Endothelial cell of umbilical vein (primary cell): ENCODE data around the gene SKI. TPM values are rescaled to one million over a fixed set of nuclear protein-coding genes. Genes with fewer than 3 reads are reported as not detected.

Source experiments
- BruUV-seq: library from RNA; stranded (reverse); fragments of 400-500 nt; replicated peaks from 2 replicates; lab custom pipeline; 2021; lab: Mats Ljungman, UMichigan
- CTCF ChIA-PET: fragments of 300-600, 350-600 bp; sonication (Branson Sonifier 250); formaldehyde crosslinking; loops from one replicate; lab custom pipeline; 2021; ENCODE audit warnings: antibody characterized with exemption, inconsistent platforms; lab: Charles Lee
- POLR2A ChIA-PET: fragments of 300-600, 350-600 bp; sonication (Branson Sonifier 250); formaldehyde crosslinking; loops from one replicate; lab custom pipeline; 2021; ENCODE audit warnings: antibody characterized with exemption, inconsistent platforms; lab: Charles Lee
- DNase-seq: peaks from one replicate; pipeline ENCODE4 v3.0.0-alpha.2; 2011; ENCODE audit warnings: low read depth, low spot score
- FAIRE-seq: peaks from 2 replicates; lab custom pipeline; 2011; peaks lifted over from hg19 to GRCh38; lab: Jason Lieb, UNC
- H2AFZ ChIP-seq: 2 replicates; pipeline ENCODE4 v1.6.0; 2012; ENCODE audit warnings: low read depth, low read length, control low read depth, inconsistent platforms
- H3K27ac ChIP-seq: 2 replicates; pipeline ENCODE4 v1.5.1; 2011; ENCODE audit warnings: low read depth, mild to moderate bottlenecking, control low read depth, low read length, moderate library complexity; ENCODE audit not compliant: insufficient read depth
- H3K27me3 ChIP-seq, 2 experiments: 2 replicates each; pipeline versions ENCODE4 v1.6.0 to v1.6.1; 2011; ENCODE audit warnings: low read length in 2 of 2, mixed read lengths in 1 of 2; ENCODE audit not compliant: control insufficient read depth in 2 of 2, insufficient read depth in 2 of 2
- H3K36me3 ChIP-seq, 2 experiments: 2 replicates in 1 of 2; 3 replicates in 1 of 2; pipeline ENCODE4 v1.5.1; 2011; ENCODE audit warnings: low read length in 2 of 2, mild to moderate bottlenecking in 1 of 2, moderate library complexity in 1 of 2; ENCODE audit not compliant: control insufficient read depth in 2 of 2, insufficient read depth in 2 of 2; ENCODE audit errors: extremely low read depth in 1 of 2
- H3K4me1 ChIP-seq: 3 replicates; pipeline ENCODE4 v1.5.1; 2011; ENCODE audit warnings: mild to moderate bottlenecking, low read length; ENCODE audit not compliant: control insufficient read depth, insufficient read depth; ENCODE audit errors: extremely low read depth
- H3K4me2 ChIP-seq: 2 replicates; pipeline ENCODE4 v1.6.1; 2011; ENCODE audit warnings: low read length, control low read depth, mixed read lengths; ENCODE audit not compliant: insufficient read depth
- H3K4me3 ChIP-seq, 3 experiments: fragments of 200-600 bp in 1 of 3; sonication (generic), shearing (Covaris generic) in 1 of 3; replicated peaks in 1 of 3; 2 replicates each; pipeline ENCODE4 v1.5.1; 2011 to 2016; ENCODE audit warnings: control low read depth in 3 of 3, low read length in 3 of 3, mild to moderate bottlenecking in 2 of 3, inconsistent platforms in 1 of 3, low read depth in 1 of 3, moderate library complexity in 1 of 3; ENCODE audit not compliant: insufficient read depth in 1 of 3
- H3K79me2 ChIP-seq: 2 replicates; pipeline ENCODE4 v1.6.0; 2012; ENCODE audit warnings: low read length, inconsistent platforms; ENCODE audit not compliant: control insufficient read depth, insufficient read depth
- H3K9ac ChIP-seq: replicated peaks from 2 replicates; pipeline ENCODE3; 2011; ENCODE audit warnings: low read length, control low read depth; ENCODE audit not compliant: insufficient read depth; ENCODE audit errors: extremely low read depth
- H3K9me1 ChIP-seq: replicated peaks from 3 replicates; pipeline ENCODE4 v1.6.0; 2011; ENCODE audit warnings: mild to moderate bottlenecking, low read length; ENCODE audit not compliant: control insufficient read depth, insufficient read depth; ENCODE audit errors: extremely low read depth
- H3K9me3 ChIP-seq: replicated peaks from 2 replicates; pipeline ENCODE4 v1.5.1; 2012; ENCODE audit warnings: low read length, inconsistent platforms; ENCODE audit not compliant: control insufficient read depth, insufficient read depth
- H4K20me1 ChIP-seq: replicated peaks from 2 replicates; pipeline ENCODE3; 2011; ENCODE audit warnings: mild to moderate bottlenecking, low read length; ENCODE audit not compliant: control insufficient read depth, insufficient read depth; ENCODE audit errors: extremely low read depth
- CTCF ChIP-seq, 2 donors: IDR thresholded peaks; 1 replicate in 1 of 2; 2 replicates in 1 of 2; pipeline ENCODE4 v1.5.1; 2011; ENCODE audit warnings: low read length in 2 of 2, mild to moderate bottlenecking in 2 of 2, moderate library complexity in 2 of 2, control low read depth in 1 of 2, inconsistent platforms in 1 of 2, low read depth in 1 of 2; ENCODE audit not compliant: insufficient read depth in 1 of 2; ENCODE audit errors: extremely low read depth in 1 of 2
- EZH2 ChIP-seq: IDR thresholded peaks from 2 replicates; pipeline ENCODE4 v1.6.1; 2012; ENCODE audit warnings: borderline replicate concordance, low read depth, mild to moderate bottlenecking, moderate library complexity, low read length, inconsistent platforms; ENCODE audit not compliant: severe bottlenecking
- FOS ChIP-seq: IDR thresholded peaks from 2 replicates; pipeline ENCODE4 v1.6.1; 2011; ENCODE audit warnings: mild to moderate bottlenecking, low read length, moderate library complexity, borderline replicate concordance; ENCODE audit not compliant: insufficient read depth
- GATA2 ChIP-seq: IDR thresholded peaks from 2 replicates; pipeline ENCODE4 v1.7.0; 2011; ENCODE audit warnings: low read depth, mild to moderate bottlenecking, moderate library complexity, mixed read lengths, low read length; ENCODE audit not compliant: insufficient read length, insufficient read depth
- JUN ChIP-seq: IDR thresholded peaks from 2 replicates; pipeline ENCODE4 v1.6.1; 2011; ENCODE audit warnings: borderline replicate concordance, low read depth; ENCODE audit not compliant: insufficient read length, insufficient read depth
- MAX ChIP-seq: IDR thresholded peaks from 2 replicates; pipeline ENCODE4 v1.6.1; 2011; ENCODE audit not compliant: insufficient read depth, insufficient read length
- MYC ChIP-seq: IDR thresholded peaks from one replicate; pipeline ENCODE4 v1.6.1; 2011; ENCODE audit warnings: mild to moderate bottlenecking, low read depth, low read length
- POLR2A ChIP-seq: IDR thresholded peaks from 2 replicates; pipeline ENCODE4 v1.6.1; 2012; ENCODE audit warnings: low read depth, mild to moderate bottlenecking, control low read depth, low read length
- POLR2AphosphoS5 ChIP-seq: IDR thresholded peaks from 2 replicates; pipeline ENCODE4 v1.6.1; 2012; ENCODE audit warnings: low read depth, mild to moderate bottlenecking, control low read depth, low read length, moderate library complexity; ENCODE audit not compliant: insufficient read depth
- dilution Hi-C: fragments of 300-500 bp; cut with MboI; formaldehyde crosslinking; loops from one replicate; pipeline ENCODE4 v1.15.0; 2019; ENCODE audit warnings: low sequenced_read_pairs; ENCODE audit not compliant: extremely low pct_ligation_motif_present
- intact Hi-C: fragments of 100-400 bp; cut with micrococcal nuclease; formaldehyde crosslinking; loops from one replicate; pipeline ENCODE4 v1.10.0; 2022
- polyA plus RNA-seq, 4 experiments: library from polyadenylated mRNA; depleted of rRNA in 3 of 4; stranded (reverse) in 3 of 4; unstranded in 1 of 4; fragments of >200 nt; gene quantifications; 2 replicates each; pipeline versions ENCODE4 v1.2.1 to v1.2.3, GENCODE V29; 2011 to 2012; ENCODE audit warnings: missing spikeins in 1 of 4
- total RNA-seq: library from RNA; stranded (reverse); gene quantifications from 2 replicates; pipeline ENCODE4 v1.2.3, GENCODE V29; 2021

SKI gene
- total and polyA plus RNA-seq, 2 donors (not counting 3 experiments of a cell fraction or from before 2014, with no cell fraction given): 11.6 to 80.3 TPM

GRCh38 chr1:2183937-2184334 lies 44.2 kb upstream of the SKI start:
- FAIRE-seq (no peak), DNase-seq (no peak)
- no peak overlapping the region for H3K27ac ChIP-seq
- no peak overlapping the region for H3K4me3 ChIP-seq
- ChIA-PET CTCF (interaction anchor here (2.6 kb wide), 1 partner anchor 9 kb away, joined by 14 read pairs; no protein-coding TSS in a partner anchor), POLR2A (no interaction called here)
- no peak overlapping the region for H2AFZ ChIP-seq
- intact Hi-C loops: no loop called here
- H4K20me1 ChIP-seq: no peaks in the 10 kb centered on the region
- H3K9ac ChIP-seq: no peak overlapping the region
- no TSS peak for BruUV-seq
- H3K27me3 ChIP-seq: no peaks in the 10 kb centered on the region
- H3K4me1 ChIP-seq: no peaks in the 10 kb centered on the region
- H3K4me2 ChIP-seq: no peak overlapping the region
- H3K9me1 ChIP-seq: no peaks in the 10 kb centered on the region
- H3K36me3 ChIP-seq: no peaks in the 10 kb centered on the region
- H3K79me2 ChIP-seq: no peaks in the 10 kb centered on the region
- TF ChIP-seq GATA2: no peak
- no peak for TF ChIP-seq MAX
- no peak for TF ChIP-seq CTCF (IDR thresholded peaks at IDR 0.05; ENCODE audit: extremely low read depth in 1 of 2, insufficient read depth in 1 of 2, low read depth in 1 of 2, low read length in 2 of 2)
- no peaks in the 10 kb centered on the region for H3K9me3 ChIP-seq
- dilution Hi-C loops: no loop called here

- Histone ChIP-seq H3K36me3 (no peaks in the 10 kb centered on the region), H3K27ac (no peak overlapping the region), H4K20me1 (no peaks in the 10 kb centered on the region), H3K79me2 (no peaks in the 10 kb centered on the region), H3K4me1 (no peaks in the 10 kb centered on the region), H3K9me3 (no peaks in the 10 kb centered on the region), H3K4me3 (no peak overlapping the region), H2AFZ (no peak overlapping the region), H3K9ac (no peak overlapping the region), H3K4me2 (no peak overlapping the region), H3K27me3 (no peaks in the 10 kb centered on the region), H3K9me1 (no peaks in the 10 kb centered on the region)
- no peak for DNase-seq
- intact Hi-C loops (no loop called here), dilution Hi-C loops (no loop called here)
- FAIRE-seq: no peak
- BruUV-seq: no TSS peak
- ChIA-PET CTCF (interaction anchor here (2.6 kb wide), 1 partner anchor 10 kb away, joined by 14 read pairs; no protein-coding TSS in a partner anchor), POLR2A (no interaction called here)
- TF ChIP-seq FOS (no peak), POLR2A (no peak), MAX (no peak), EZH2 (no peak), MYC (no peak), CTCF (IDR thresholded peaks at IDR 0.05; ENCODE audit: extremely low read depth in 1 of 2, insufficient read depth in 1 of 2, low read depth in 1 of 2, low read length in 2 of 2) (no peak), POLR2AphosphoS5 (no peak), JUN (no peak), GATA2 (no peak)
These were observed 43.6 kb upstream of the SKI start for GRCh38 chr1:2184531-2184930.
